ENCODE data around the gene GRIN2A.

DNA sequence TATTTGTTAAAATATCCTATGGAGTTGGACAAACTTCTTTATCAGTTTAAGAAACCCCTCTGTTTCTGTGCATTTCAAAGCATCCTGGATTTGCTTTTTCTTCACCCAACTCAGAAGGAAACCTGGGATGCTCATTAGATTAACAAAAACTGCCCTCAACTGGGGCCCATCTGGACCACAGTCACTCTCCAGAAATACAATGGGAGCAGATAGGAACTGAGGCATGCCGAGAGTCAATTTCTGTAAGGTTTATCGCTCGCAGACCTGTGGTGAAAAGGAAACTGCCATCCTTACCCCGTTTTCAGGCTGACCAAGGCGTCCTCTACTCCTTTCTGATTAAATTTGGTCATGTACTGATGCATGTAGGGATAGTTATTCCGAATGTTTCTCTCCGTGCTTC lies 360.3 kb downstream of the GRIN2A start:
- no peak for TF ChIP-seq CTCF (IDR thresholded peaks at IDR 0.05 in 8 of 11, conservative IDR thresholded peaks at IDR 0.05 in 3 of 11)
- no peak for TF ChIP-seq POLR2A (IDR thresholded peaks at IDR 0.05)

Measured in spleen (tissue), 7 donors.